Neutrophil (primary cell): Measurements from ENCODE around the gene C3AR1.
A peak's percentile ranks its signal among the peaks of the same experiment; 100 is the strongest.
"Not testable (repeated sequence)": the region's sequence is repeated elsewhere in the genome, so short reads cannot be mapped to it uniquely, and the experiment has no call there.

Source experiments
- H3K27ac ChIP-seq: fragments of 200-600 bp; sonication (generic); 2 replicates; pipeline ENCODE4 v1.5.1; 2016; ENCODE audit warnings: mild to moderate bottlenecking, moderate library complexity
- H3K27me3 ChIP-seq: fragments of 200-600 bp; sonication (generic); 2 replicates; pipeline ENCODE4 v1.6.0; 2016; ENCODE audit warnings: mild to moderate bottlenecking
- H3K36me3 ChIP-seq: fragments of 200-600 bp; sonication (generic); 2 replicates; pipeline ENCODE4 v1.5.1; 2017
- H3K4me1 ChIP-seq, 2 experiments: fragments of 200-600 bp in 1 of 2; sonication (generic) in 1 of 2; 1 replicate in 1 of 2; 2 replicates in 1 of 2; pipeline versions ENCODE4 v1.5.1 to v1.6.1; 2013 to 2016; ENCODE audit warnings: low read depth in 1 of 2, low read length in 1 of 2, mild to moderate bottlenecking in 1 of 2, moderate library complexity in 1 of 2; ENCODE audit not compliant: control insufficient read depth in 1 of 2, insufficient read depth in 1 of 2
- H3K4me3 ChIP-seq, 2 experiments: fragments of 200-600 bp in 1 of 2; sonication (generic) in 1 of 2; 1 replicate in 1 of 2; 2 replicates in 1 of 2; pipeline ENCODE4 v1.5.1; 2013 to 2016; ENCODE audit warnings: low read depth in 1 of 2, low read length in 1 of 2, mild to moderate bottlenecking in 1 of 2, moderate library complexity in 1 of 2
- H3K9me3 ChIP-seq: fragments of 200-600 bp; sonication (generic); 2 replicates; pipeline ENCODE4 v1.5.1; 2016
- TF ChIP-seq, protein P1 (sequence below): fragments of 200-600 bp; sonication (generic); IDR thresholded peaks from 2 replicates; pipeline ENCODE4 v1.5.1; 2016; ENCODE audit warnings: antibody characterized with exemption

Gene C3AR1

DNA sequence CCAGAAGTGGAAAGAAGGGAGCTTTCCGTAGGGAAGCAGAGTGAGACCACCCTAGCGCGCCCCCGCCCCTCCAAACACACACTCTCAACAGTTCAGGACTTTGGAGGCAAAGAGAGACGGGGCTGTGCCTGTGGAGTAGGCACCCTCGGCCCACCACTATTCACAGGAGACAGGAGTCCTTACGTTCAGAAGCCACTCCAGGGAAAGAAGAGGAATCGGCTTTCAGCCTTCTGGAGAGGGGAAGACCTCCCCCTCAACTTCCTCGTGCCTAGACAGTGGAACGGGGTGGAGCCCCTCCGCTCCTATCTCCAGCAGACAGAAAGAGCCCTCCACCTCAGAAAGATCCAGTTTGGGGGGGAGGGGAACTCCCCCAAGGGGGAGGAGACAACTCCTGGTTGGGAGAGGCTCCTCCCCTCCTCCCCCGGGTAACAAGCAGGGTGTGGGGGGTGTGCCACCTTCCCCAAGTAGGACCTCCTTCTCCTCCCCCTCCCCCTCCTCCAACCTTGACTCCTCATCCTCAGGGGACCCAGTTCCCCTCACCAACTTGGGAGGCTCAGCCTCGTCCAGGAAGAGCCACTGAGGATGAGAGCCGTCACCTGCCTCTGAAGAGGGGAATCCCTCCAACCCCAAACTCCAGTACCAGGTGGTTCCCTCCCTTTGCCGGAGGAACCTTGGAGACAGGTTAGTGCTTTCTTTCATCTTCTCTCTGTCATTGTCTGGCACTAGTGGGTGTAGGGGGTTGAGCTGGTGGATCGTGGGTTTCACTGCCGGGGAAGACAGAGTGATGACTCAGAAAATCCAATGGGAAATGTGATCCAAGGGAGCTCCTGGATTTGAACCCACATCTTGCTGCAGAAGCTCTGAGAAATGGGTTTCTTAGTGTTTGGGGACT is 32.8 kb downstream of the C3AR1 start:
- H3K9me3 ChIP-seq, result no peaks in the 10 kb centered on the region
- peak overlapping the region; percentile 90 for H3K27ac ChIP-seq
- H3K4me3 ChIP-seq, result peak overlapping the region; percentile 86 to 88
- TF ChIP-seq, protein P1, sequence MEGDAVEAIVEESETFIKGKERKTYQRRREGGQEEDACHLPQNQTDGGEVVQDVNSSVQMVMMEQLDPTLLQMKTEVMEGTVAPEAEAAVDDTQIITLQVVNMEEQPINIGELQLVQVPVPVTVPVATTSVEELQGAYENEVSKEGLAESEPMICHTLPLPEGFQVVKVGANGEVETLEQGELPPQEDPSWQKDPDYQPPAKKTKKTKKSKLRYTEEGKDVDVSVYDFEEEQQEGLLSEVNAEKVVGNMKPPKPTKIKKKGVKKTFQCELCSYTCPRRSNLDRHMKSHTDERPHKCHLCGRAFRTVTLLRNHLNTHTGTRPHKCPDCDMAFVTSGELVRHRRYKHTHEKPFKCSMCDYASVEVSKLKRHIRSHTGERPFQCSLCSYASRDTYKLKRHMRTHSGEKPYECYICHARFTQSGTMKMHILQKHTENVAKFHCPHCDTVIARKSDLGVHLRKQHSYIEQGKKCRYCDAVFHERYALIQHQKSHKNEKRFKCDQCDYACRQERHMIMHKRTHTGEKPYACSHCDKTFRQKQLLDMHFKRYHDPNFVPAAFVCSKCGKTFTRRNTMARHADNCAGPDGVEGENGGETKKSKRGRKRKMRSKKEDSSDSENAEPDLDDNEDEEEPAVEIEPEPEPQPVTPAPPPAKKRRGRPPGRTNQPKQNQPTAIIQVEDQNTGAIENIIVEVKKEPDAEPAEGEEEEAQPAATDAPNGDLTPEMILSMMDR, result no peak
- H3K27me3 ChIP-seq, result no peaks in the 10 kb centered on the region
- H3K4me1 ChIP-seq, result peaks cover 62 to 64% of the 10 kb centered on the region in 2 experiments
- peaks cover 5% of the 10 kb centered on the region for H3K36me3 ChIP-seq

DNA sequence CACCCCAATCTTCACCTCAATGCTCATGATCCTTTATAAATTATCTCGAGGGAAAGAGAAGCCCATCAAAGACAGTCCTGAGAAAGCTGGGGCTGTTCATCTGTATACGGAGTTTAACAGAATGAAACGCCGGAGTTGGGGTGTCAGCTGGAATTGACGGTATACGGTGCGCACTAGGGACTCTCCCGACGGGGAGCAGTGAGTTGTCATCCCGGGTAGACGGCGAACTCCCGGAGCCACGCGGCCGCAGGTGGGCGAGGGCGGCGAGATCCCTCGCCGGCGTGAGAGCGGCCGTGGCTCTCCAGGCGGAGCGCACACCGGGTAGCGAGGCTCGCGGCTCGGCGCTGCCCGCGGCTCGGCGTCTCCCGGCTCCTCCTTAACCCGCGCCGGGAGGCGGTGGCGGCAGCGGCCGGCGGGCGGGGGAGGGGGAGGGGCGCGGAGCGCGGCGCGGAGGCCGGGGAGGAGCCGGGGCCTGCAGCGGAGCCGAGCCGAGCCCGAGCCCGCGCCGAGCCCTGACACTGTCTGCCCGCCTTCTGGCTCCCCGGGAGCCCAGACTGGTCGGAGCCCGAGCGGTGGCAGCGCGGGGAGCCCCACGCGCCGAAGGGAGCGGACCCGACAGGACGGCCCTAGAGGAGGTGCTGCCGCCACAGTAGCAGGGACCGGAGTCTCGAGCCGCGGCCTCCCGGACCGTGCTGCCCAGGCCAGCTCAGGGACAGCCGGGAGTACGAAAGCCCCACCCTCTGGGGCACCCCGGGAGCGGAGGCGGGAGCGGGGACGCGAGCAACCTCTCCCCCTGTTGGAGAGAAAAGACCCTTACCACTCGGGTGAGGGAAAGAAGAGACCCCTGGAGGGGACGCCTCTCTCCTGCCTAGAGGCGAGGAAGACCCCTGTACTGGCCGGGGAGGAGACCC is 33.7 kb downstream of the C3AR1 start, which contains the start of gene FOXJ2:
FOXJ2 (plus strand) TSS at position 475 of the 911 bp plus-strand sequence. CDS start 7,117 bp downstream, outside the sequence.
- TF ChIP-seq, protein P1, result no peak
- Histone ChIP-seq H3K4me1 (peaks cover 53 to 60% of the 10 kb centered on the region in 2 experiments), H3K4me3 (peak within 1 kb of the TSS; percentile 86 to 88), H3K36me3 (peaks cover 5% of the 10 kb centered on the region), H3K27me3 (no peaks in the 10 kb centered on the region), H3K9me3 (no peaks in the 10 kb centered on the region), H3K27ac (peak within 1 kb of the TSS; percentile 90)

DNA sequence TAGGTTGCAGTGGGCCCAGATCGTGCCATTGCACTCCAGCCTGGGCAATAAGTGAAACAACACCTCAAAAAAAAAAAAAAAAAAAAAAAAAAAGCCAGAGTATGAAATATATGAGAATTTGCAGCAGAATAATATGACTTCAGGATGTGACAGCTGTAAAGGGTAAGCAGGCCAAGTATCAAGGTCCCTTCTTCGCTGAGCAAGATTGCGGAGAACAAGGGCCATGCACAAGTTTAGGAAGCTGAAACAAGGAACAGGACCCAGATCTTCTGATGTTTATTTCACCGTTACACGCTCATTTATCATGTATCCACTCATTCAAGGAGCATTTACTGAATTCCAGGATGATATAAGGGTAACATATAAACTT is 34.3 kb downstream of the C3AR1 start:
- Histone ChIP-seq H3K27ac (peak overlapping the region; percentile 90), H3K36me3 (peaks cover 5% of the 10 kb centered on the region), H3K4me3 (peak overlapping the region; percentile 86 to 88), H3K27me3 (no peaks in the 10 kb centered on the region), H3K4me1 (peaks cover 47 to 53% of the 10 kb centered on the region in 2 experiments), H3K9me3 (no peaks in the 10 kb centered on the region)
- TF ChIP-seq, protein P1, result no peak

DNA sequence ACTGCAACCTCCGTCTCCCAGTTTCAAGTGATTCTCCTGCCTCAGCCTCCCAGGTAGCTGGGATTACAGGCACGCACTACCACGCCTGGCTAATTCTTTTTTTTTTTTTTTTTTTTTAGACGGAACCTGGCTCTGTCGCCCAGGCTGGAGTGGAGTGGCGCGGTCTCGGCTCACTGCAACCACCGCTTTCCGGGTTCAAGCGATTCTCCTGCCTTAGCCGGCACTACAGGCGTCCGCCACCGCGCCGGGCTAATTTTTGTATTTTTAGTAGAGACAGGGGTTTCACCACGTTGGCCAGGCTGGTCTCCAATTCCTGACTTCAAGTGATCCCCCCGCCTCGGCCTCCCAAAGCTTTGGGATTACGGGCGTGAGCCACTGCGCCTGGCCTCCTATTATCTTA is 35.1 kb downstream of the C3AR1 start:
- H3K36me3 ChIP-seq, H3K9me3 ChIP-seq, H3K27me3 ChIP-seq, H3K27ac ChIP-seq, H3K4me3 ChIP-seq: not testable (repeated sequence)
- H3K4me1 ChIP-seq, result peaks cover 40 to 45% of the 10 kb centered on the region in 2 experiments

DNA sequence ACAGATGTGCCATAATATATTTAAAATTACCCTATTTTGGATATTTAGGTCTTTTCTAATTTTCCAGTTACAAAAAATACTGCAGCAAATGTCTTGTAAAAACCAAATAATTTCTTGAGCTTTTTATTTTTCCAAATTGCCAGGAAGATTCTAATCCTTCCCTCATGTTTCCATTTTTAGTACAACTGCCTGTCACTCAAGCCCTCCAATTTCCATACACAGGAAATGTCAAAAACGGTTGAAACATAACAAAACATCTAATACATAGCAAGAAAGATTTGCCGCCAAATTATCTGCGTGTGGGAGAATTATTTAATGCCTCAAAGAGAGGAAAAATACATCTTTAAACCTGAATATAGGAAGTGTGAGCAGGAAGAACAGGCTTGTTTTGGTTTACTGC is 36.0 kb downstream of the C3AR1 start:
- TF ChIP-seq, protein P1, result no peak
- no peaks in the 10 kb centered on the region for H3K9me3 ChIP-seq
- H3K27me3 ChIP-seq, result no peaks in the 10 kb centered on the region
- no peaks in the 10 kb centered on the region for H3K36me3 ChIP-seq
- peaks cover 34 to 41% of the 10 kb centered on the region in 2 experiments for H3K4me1 ChIP-seq
- H3K4me3 ChIP-seq, result no peak overlapping the region
- H3K27ac ChIP-seq, result no peak overlapping the region
